Hepatocyte (in vitro differentiated cells): ENCODE measurements around the gene APOL2.

Source experiments
- CTCF ChIP-seq: fragments of 200-600 bp; sonication (generic); IDR thresholded peaks from 2 replicates; pipeline ENCODE4 v1.5.1; 2016; ENCODE audit warnings: antibody characterized with exemption, mild to moderate bottlenecking; ENCODE audit not compliant: poor library complexity
- EZH2 ChIP-seq: fragments of 200-600 bp; sonication (generic); IDR thresholded peaks from 2 replicates; pipeline ENCODE4 v1.6.1; 2016; ENCODE audit warnings: antibody characterized with exemption, mild to moderate bottlenecking, borderline replicate concordance

DNA sequence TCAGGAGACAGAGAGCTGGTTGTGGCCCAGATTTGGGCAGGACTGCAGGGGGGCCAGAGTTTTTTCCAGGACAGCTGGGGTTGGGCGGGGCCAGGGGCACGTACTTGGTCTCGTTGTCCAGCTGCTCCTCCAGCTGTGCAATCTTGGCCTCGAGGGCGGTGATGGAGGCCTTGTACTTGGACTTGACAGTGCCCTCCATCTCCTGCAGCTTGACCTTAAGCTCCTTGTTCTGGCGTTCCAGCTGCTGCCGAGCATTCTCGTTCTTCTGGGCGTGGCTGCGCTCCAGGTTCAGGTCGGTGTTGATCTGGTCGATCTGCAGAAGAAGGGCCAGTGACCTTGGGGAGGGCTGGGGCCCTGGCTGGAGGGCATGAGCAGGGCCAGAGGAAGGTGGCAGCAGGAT lies 45.7 kb upstream of the APOL2 start:
- TF ChIP-seq CTCF: no peak
- TF ChIP-seq EZH2: no peak
